Activated CD4-positive, alpha-beta T cell treated with anti-CD3 and anti-CD28 coated beads, Interleukin-2, amount 10 ng/mL, durations not matched to agents 24 days and 14 days (primary cell): ENCODE data around the gene ZNF362. TPM values are rescaled to one million over a fixed set of nuclear protein-coding genes. Genes with fewer than 3 reads are reported as not detected.
"Not testable (repeated sequence)": the region's sequence is repeated elsewhere in the genome, so short reads cannot be mapped to it uniquely, and the experiment has no call there.

Experiments
- DNase-seq: peaks from one replicate; pipeline ENCODE4 v3.0.0; 2022
- H3K27ac Mint-ChIP-seq: one replicate; pipeline ENCODE4 v1.8.0; 2022; ENCODE audit warnings: mild to moderate bottlenecking, mixed read lengths
- H3K27me3 Mint-ChIP-seq: one replicate; pipeline ENCODE4 v1.8.0; 2022; ENCODE audit warnings: mixed read lengths
- H3K36me3 Mint-ChIP-seq: one replicate; pipeline ENCODE4 v1.8.0; 2022; ENCODE audit warnings: low read depth, mild to moderate bottlenecking, mixed read lengths
- H3K4me1 Mint-ChIP-seq: one replicate; pipeline ENCODE4 v1.8.0; 2021; ENCODE audit warnings: mixed read lengths
- H3K4me3 Mint-ChIP-seq: one replicate; pipeline ENCODE4 v1.8.0; 2022; ENCODE audit warnings: mild to moderate bottlenecking, moderate library complexity, mixed read lengths
- H3K9me3 Mint-ChIP-seq: one replicate; pipeline ENCODE4 v1.8.0; 2021; ENCODE audit warnings: mixed read lengths
- intact Hi-C: fragments of 100-400 bp; cut with micrococcal nuclease; formaldehyde crosslinking; loops from one replicate; pipeline ENCODE4 v1.15.1; 2023
- total RNA-seq: library from RNA; stranded (reverse); gene quantifications from 2 replicates; pipeline ENCODE4 v1.2.3, GENCODE V29; 2022

ZNF362 gene
- total RNA-seq, 1 donor from 2014 or later = 13.3 TPM

DNA sequence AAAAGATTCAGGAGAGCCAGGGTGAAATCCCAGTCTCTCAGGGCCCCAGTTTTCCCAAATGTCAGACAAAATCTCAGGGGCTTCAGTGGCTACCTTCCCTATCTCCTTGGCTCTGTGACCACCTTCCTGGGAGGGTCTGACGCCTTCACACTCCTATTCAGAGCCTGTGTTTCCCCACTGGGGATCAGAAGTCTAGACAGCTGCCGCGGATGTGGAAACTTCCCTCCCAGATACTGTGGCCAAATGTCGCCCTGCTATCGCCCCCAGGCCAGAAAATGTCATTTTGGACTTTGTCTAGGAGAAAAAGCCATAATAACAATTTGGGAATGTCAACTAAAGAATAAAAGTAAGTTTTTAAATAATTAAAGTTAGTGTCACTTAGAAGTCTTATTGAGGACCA, 48.7 kb downstream of the ZNF362 start:
- H3K4me1 Mint-ChIP-seq = peaks cover 21% of the 10 kb centered on the region
- intact Hi-C loops = no loop called here
- H3K27ac Mint-ChIP-seq = no peak overlapping the region
- H3K36me3 Mint-ChIP-seq = peaks cover 7% of the 10 kb centered on the region
- peaks cover 14% of the 10 kb centered on the region for H3K27me3 Mint-ChIP-seq
- H3K4me3 Mint-ChIP-seq = no peak overlapping the region
- H3K9me3 Mint-ChIP-seq = peaks cover 6% of the 10 kb centered on the region
- DNase-seq = no peak

- Mint-ChIP-seq H3K36me3 (peaks cover 7% of the 10 kb centered on the region), H3K9me3 (peaks cover 6% of the 10 kb centered on the region), H3K4me3 (no peak overlapping the region), H3K27me3 (peaks cover 14% of the 10 kb centered on the region), H3K4me1 (peaks cover 21% of the 10 kb centered on the region), H3K27ac (no peak overlapping the region)
- intact Hi-C loops = no loop called here
- no peak for DNase-seq
Observed at GRCh38 chr1:33305816-33306652, 49.7 kb downstream of the ZNF362 start.

DNA sequence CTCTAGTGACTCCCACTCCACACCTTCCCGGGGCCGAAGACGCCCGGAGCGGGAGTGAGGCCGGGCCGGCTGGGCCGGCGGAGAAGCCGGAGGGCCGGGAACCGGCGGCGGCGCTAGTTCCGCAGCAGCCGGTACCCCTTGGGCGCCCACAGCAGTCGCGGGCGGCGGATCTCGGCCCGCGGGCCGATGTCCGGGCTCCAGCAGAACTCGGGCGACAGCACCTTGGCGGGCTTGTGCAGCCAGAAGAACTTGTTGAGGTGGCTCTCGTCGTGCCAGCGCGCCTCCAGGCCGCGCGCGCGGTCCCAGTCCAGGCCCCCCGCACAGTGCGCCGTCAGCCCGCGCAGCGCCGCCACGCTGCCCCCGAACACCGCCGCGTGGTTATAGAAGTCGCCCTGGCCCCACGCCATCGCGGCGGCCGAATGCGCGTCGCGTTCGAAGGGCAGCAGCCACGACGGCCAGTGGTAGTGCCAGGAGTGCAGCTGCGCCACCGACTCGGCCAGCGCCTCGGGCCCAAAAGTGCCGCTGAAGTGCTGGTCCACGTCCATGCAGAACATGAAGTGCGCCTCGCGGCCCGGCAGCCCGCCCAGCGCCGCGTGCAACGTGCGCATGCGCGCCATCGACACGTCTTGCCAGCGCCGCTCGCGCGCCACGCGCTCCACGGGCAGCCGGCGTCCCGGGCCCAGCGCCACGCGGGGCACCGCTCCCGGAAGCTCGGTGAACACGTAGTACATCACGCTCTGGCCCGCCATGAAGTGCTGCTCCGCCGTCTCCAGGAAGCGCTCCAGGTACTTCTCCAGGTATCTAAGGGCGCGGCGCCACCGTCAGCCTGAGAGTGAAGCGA, 50.6 kb downstream of the ZNF362 start:
- peaks cover 6% of the 10 kb centered on the region for H3K9me3 Mint-ChIP-seq
- H3K27ac Mint-ChIP-seq = no peak overlapping the region
- intact Hi-C loops = no loop called here
- peaks cover 14% of the 10 kb centered on the region for H3K27me3 Mint-ChIP-seq
- no peak overlapping the region for H3K4me3 Mint-ChIP-seq
- DNase-seq = no peak
- peaks cover 4% of the 10 kb centered on the region for H3K36me3 Mint-ChIP-seq
- H3K4me1 Mint-ChIP-seq = peaks cover 21% of the 10 kb centered on the region

GRCh38 chr1:33307494-33307864, 51.2 kb downstream of the ZNF362 start:
- no peak for DNase-seq
- Mint-ChIP-seq H3K4me1 (peaks cover 15% of the 10 kb centered on the region), H3K4me3 (no peak overlapping the region), H3K9me3 (peaks cover 3% of the 10 kb centered on the region), H3K27me3 (peaks cover 14% of the 10 kb centered on the region), H3K27ac (no peak overlapping the region), H3K36me3 (peaks cover 1% of the 10 kb centered on the region)
- intact Hi-C loops = no loop called here

DNA sequence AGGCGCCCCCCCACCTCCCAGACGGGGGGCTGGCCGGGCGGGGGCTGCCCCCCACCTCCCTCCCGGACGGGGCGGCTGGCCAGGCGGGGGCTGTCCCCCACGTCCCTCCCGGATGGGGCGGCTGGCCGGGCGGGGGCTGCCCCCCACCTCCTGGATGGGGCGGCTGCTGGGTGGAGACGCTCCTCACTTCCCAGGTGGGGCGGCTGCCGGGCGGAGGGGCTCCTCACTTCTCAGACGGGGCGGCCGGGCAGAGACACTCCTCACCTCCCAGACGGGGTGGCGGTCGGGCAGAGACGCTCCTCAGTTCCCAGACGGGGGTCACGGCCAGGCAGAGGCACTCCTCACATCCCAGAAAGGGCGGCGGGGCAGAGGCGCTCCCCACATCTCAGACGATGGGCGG, 53.1 kb downstream of the ZNF362 start:
- H3K27ac Mint-ChIP-seq, H3K4me3 Mint-ChIP-seq, DNase-seq, H3K4me1 Mint-ChIP-seq, intact Hi-C loops, H3K36me3 Mint-ChIP-seq, H3K9me3 Mint-ChIP-seq: not testable (repeated sequence)
- peaks cover 14% of the 10 kb centered on the region for H3K27me3 Mint-ChIP-seq

GRCh38 chr1:33310702-33311101, 54.4 kb downstream of the ZNF362 start:
- no peaks in the 10 kb centered on the region for H3K9me3 Mint-ChIP-seq
- peaks cover 12% of the 10 kb centered on the region for H3K27me3 Mint-ChIP-seq
- H3K4me3 Mint-ChIP-seq = no peak overlapping the region
- intact Hi-C loops = no loop called here
- no peak for DNase-seq
- no peaks in the 10 kb centered on the region for H3K4me1 Mint-ChIP-seq
- no peaks in the 10 kb centered on the region for H3K36me3 Mint-ChIP-seq
- no peak overlapping the region for H3K27ac Mint-ChIP-seq

- Mint-ChIP-seq H3K4me1 (peaks cover 2% of the 10 kb centered on the region), H3K36me3 (no peaks in the 10 kb centered on the region), H3K4me3 (no peak overlapping the region), H3K9me3 (no peaks in the 10 kb centered on the region), H3K27ac (no peak overlapping the region), H3K27me3 (peaks cover 4% of the 10 kb centered on the region)
- DNase-seq = no peak
- intact Hi-C loops = no loop called here
Observed at GRCh38 chr1:33311706-33312412, 55.6 kb downstream of the ZNF362 start.

- no peaks in the 10 kb centered on the region for H3K9me3 Mint-ChIP-seq
- peaks cover 4% of the 10 kb centered on the region for H3K27me3 Mint-ChIP-seq
- H3K27ac Mint-ChIP-seq = no peak overlapping the region
- no peaks in the 10 kb centered on the region for H3K36me3 Mint-ChIP-seq
- DNase-seq = no peak
- intact Hi-C loops = no loop called here
- peaks cover 2% of the 10 kb centered on the region for H3K4me1 Mint-ChIP-seq
- H3K4me3 Mint-ChIP-seq = no peak overlapping the region
Observed at GRCh38 chr1:33312413-33312749, 56.1 kb downstream of the ZNF362 start.

DNA sequence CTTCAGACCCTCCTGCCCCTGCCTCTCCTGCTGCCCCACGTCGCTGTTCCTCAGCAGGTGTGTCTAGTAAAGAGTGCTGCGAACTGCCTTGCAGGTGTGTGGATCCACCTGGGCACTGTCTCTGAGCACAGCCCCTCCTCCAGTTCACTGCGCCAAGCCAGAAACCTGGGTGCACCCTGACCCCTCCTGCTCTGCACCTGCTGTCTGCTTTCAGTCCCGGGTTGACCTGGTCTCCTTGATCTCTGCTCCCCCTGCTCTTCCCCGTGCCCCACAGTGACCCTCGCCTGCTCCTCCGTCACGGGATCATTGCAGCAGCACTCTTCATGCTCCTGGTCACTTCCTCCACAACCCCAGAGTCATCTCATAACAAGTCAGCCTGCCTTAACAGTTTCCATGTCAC, 58.1 kb downstream of the ZNF362 start:
- Mint-ChIP-seq H3K4me3 (no peak overlapping the region), H3K27ac (no peak overlapping the region), H3K27me3 (peaks cover 3% of the 10 kb centered on the region), H3K9me3 (no peaks in the 10 kb centered on the region), H3K4me1 (peaks cover 2% of the 10 kb centered on the region), H3K36me3 (no peaks in the 10 kb centered on the region)
- DNase-seq = no peak
- intact Hi-C loops = no loop called here

GRCh38 chr1:33316601-33317000, 60.3 kb downstream of the ZNF362 start:
- DNase-seq = no peak
- H3K9me3 Mint-ChIP-seq = no peaks in the 10 kb centered on the region
- H3K27me3 Mint-ChIP-seq = peaks cover 3% of the 10 kb centered on the region
- no peak overlapping the region for H3K4me3 Mint-ChIP-seq
- no peak overlapping the region for H3K27ac Mint-ChIP-seq
- intact Hi-C loops = no loop called here
- peaks cover 2% of the 10 kb centered on the region for H3K4me1 Mint-ChIP-seq
- no peaks in the 10 kb centered on the region for H3K36me3 Mint-ChIP-seq

GRCh38 chr1:33317354-33317753, 61.1 kb downstream of the ZNF362 start:
- Mint-ChIP-seq H3K27ac (no peak overlapping the region), H3K9me3 (no peaks in the 10 kb centered on the region), H3K4me1 (peaks cover 2% of the 10 kb centered on the region), H3K27me3 (peaks cover 3% of the 10 kb centered on the region), H3K4me3 (no peak overlapping the region), H3K36me3 (no peaks in the 10 kb centered on the region)
- intact Hi-C loops = no loop called here
- DNase-seq = no peak

GRCh38 chr1:33317946-33318345, 61.7 kb downstream of the ZNF362 start:
- Mint-ChIP-seq H3K27ac (no peak overlapping the region), H3K4me3 (no peak overlapping the region), H3K27me3 (peaks cover 3% of the 10 kb centered on the region), H3K9me3 (no peaks in the 10 kb centered on the region), H3K36me3 (no peaks in the 10 kb centered on the region), H3K4me1 (peaks cover 2% of the 10 kb centered on the region)
- no peak for DNase-seq
- intact Hi-C loops = no loop called here

DNA sequence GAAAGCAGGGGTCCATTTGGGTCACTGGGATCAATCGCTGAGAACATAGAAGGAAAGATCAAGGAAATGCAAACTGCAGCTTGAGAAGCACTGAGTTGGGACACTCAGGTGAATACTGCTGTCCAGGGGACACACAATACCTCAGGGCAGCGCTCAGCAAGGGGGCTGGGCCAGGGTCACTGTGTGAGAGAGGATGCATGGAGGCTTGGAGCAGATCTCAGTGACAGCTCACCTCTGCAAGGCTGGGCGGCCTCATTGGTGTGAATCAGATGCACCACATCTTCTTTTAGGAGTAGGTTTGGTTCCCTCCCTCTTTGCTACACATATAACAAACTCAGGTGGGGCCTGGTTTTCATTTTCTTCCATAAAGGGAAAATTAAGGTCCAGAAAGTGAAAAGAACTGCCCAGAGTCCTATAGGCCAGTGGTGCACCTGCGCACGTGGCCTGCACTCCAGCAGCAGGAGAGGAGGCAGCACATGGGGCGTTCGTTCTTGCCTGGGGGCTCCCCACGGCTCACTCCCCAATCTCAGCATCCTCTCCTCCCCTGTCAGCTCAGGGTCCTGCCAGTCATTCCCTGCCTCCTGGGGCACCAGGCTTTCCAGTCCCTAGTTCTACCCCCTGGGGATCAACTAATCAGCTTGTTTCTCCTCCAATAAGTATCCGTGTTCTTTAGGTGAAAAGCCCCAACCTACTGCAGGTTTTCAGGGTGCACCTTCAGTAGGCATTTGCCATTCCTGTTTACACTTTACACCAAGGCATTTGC, 63.1 kb downstream of the ZNF362 start:
- no peak overlapping the region for H3K27ac Mint-ChIP-seq
- H3K4me3 Mint-ChIP-seq = no peak overlapping the region
- no peak for DNase-seq
- intact Hi-C loops = no loop called here
- peaks cover 5% of the 10 kb centered on the region for H3K36me3 Mint-ChIP-seq
- peaks cover 3% of the 10 kb centered on the region for H3K27me3 Mint-ChIP-seq
- H3K9me3 Mint-ChIP-seq = no peaks in the 10 kb centered on the region
- peaks cover 2% of the 10 kb centered on the region for H3K4me1 Mint-ChIP-seq
